Measurements from ENCODE around the gene TGFBR3L. TPM values are rescaled to one million over a fixed set of nuclear protein-coding genes. Genes with fewer than 3 reads are reported as not detected.
A peak's percentile ranks its signal among the peaks of the same experiment; 100 is the strongest.

TGFBR3L gene
- total RNA-seq, 1 donor from 2014 or later = 0.69 TPM

DNA sequence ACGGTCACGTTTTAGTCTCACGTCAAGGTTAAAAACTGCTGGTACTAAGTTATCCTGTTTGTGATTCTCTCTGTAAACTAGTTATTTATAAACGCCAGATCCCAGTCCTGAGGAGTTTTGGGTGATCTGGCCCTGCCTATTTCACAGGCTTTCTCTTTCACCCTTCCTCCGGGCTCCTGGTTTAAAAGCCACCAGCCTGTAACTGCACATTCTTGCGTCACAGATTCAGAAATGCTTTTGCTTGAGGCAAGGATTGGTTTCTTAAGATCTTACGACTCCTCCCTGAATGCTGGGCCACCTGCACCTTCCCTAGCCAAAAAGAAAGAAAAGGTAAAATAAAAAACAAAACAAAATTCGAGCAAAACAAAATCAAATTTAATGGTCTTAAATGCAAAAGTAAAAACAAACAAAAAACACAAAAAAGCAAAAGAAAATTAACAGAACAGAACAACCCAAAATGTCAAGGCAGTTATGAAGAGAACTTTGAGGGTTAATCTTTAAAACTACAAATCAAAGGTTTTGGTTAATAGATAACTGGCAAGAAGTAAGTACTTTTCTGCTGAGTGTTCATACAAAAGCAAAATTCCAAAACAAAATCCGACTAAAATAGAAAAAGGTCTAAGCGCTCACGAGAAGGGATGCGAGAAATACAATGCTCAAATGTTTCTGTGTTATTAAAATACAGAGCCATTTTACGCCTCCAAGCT, 47.4 kb downstream of the TGFBR3L start:
- peaks cover 3% of the 10 kb centered on the region for H3K4me1 Mint-ChIP-seq (ENCODE audit: low read depth, unreplicated experiment)
- H3K4me3 Mint-ChIP-seq (ENCODE audit: unreplicated experiment) = peak overlapping the region; percentile 52
- H3K27ac Mint-ChIP-seq (ENCODE audit: unreplicated experiment) = peak overlapping the region; percentile 64
- TF ChIP-seq, protein P1, sequence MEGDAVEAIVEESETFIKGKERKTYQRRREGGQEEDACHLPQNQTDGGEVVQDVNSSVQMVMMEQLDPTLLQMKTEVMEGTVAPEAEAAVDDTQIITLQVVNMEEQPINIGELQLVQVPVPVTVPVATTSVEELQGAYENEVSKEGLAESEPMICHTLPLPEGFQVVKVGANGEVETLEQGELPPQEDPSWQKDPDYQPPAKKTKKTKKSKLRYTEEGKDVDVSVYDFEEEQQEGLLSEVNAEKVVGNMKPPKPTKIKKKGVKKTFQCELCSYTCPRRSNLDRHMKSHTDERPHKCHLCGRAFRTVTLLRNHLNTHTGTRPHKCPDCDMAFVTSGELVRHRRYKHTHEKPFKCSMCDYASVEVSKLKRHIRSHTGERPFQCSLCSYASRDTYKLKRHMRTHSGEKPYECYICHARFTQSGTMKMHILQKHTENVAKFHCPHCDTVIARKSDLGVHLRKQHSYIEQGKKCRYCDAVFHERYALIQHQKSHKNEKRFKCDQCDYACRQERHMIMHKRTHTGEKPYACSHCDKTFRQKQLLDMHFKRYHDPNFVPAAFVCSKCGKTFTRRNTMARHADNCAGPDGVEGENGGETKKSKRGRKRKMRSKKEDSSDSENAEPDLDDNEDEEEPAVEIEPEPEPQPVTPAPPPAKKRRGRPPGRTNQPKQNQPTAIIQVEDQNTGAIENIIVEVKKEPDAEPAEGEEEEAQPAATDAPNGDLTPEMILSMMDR (IDR thresholded peaks at IDR 0.05; ENCODE audit: partially characterized antibody, unreplicated experiment) = no peak
- peaks cover 6% of the 10 kb centered on the region for H3K9me3 Mint-ChIP-seq (ENCODE audit: unreplicated experiment)
- no peaks in the 10 kb centered on the region for H3K36me3 Mint-ChIP-seq (ENCODE audit: unreplicated experiment)
- H3K27me3 Mint-ChIP-seq (ENCODE audit: unreplicated experiment) = peaks cover 7% of the 10 kb centered on the region
- DNase-seq = no peak

DNA sequence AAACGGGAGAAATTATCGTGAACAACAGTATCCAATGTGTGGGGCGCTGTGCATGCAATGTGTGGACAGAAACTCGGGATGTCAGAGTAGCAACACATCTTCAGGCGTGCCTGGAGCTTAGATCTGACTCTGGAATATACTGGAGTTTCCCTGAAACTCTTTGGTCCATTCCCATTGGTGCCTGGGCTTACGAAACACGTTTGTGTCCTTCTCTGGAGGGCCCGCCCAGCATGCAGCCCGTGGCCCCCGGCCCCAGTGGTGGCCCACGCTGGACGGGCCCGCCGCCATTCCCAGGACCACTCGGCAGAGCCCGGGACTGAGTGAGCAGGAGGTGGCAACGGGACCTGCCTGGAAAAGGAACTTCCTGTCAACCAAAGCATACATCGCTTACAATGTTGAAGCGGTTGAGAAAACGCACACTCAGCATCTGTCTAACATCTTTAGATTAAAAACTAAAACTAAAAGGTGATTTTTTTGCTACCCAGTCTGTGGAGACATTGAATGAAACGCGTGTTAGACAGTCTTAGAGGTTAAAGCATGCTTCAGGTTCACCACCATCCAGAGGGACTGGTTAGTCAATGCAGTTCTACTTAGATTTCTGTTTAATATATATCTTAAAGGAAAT, 48.1 kb downstream of the TGFBR3L start:
- peaks cover 5% of the 10 kb centered on the region for H3K9me3 Mint-ChIP-seq (ENCODE audit: unreplicated experiment)
- TF ChIP-seq, protein P1 (IDR thresholded peaks at IDR 0.05; ENCODE audit: partially characterized antibody, unreplicated experiment) = no peak
- no peak for DNase-seq
- H3K27ac Mint-ChIP-seq (ENCODE audit: unreplicated experiment) = peak overlapping the region; percentile 64
- H3K4me3 Mint-ChIP-seq (ENCODE audit: unreplicated experiment) = no peak overlapping the region
- peaks cover 9% of the 10 kb centered on the region for H3K27me3 Mint-ChIP-seq (ENCODE audit: unreplicated experiment)
- H3K36me3 Mint-ChIP-seq (ENCODE audit: unreplicated experiment) = peaks cover 5% of the 10 kb centered on the region
- H3K4me1 Mint-ChIP-seq (ENCODE audit: low read depth, unreplicated experiment) = peaks cover 3% of the 10 kb centered on the region

DNA sequence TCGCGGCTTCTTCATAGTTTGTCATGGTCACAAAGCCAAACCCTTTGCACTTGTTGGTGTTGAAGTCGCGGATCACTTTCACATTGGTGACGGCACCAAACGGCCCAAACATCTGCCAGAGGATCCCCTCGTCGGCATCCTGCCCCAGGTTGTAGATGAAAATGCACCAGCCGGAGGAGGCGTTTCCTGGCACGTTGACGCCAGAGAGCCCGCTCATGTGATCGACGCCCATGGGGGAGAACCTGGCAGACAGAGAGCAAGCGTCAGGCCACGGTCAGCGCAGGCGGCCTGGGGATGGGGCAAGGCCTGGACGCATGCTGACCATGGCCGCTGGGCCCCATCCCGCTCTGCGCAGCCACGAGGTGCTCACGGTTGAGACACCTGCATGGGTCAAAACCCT, 48.9 kb downstream of the TGFBR3L start:
- H3K4me3 Mint-ChIP-seq (ENCODE audit: unreplicated experiment) = no peak overlapping the region
- peaks cover 5% of the 10 kb centered on the region for H3K9me3 Mint-ChIP-seq (ENCODE audit: unreplicated experiment)
- H3K27me3 Mint-ChIP-seq (ENCODE audit: unreplicated experiment) = peaks cover 6% of the 10 kb centered on the region
- H3K36me3 Mint-ChIP-seq (ENCODE audit: unreplicated experiment) = peaks cover 5% of the 10 kb centered on the region
- peaks cover 3% of the 10 kb centered on the region for H3K4me1 Mint-ChIP-seq (ENCODE audit: low read depth, unreplicated experiment)
- TF ChIP-seq, protein P1 (IDR thresholded peaks at IDR 0.05; ENCODE audit: partially characterized antibody, unreplicated experiment) = no peak
- H3K27ac Mint-ChIP-seq (ENCODE audit: unreplicated experiment) = no peak overlapping the region
- DNase-seq = no peak

DNA sequence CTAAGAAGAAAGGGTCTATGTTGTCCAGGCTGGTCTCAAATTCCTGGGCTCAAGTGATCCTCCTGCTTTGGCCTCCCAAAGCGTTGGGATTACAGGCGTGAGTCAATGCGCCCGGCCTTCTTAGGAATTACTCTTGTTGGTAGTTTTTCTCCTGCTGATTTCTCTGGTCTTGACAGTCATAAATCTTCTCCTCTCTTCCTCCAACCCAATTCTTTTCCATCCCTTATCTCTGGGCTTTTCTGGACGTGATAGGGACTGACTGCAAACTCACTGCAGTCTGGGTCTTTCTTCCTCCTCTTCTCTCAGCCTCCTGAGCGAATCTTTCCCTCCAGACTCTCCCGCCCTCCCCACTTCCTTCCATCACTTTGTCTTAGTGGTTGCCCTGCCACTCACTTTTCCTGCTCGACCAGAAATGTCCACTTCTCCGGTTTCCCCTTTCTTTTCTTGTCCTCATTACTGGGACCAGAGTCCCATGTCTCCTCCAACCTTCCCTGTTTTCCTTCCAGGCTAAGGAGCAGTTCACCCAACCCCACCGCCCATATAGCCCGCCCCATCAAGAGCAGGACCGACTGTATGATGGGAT, 50.7 kb downstream of the TGFBR3L start:
- no peak for DNase-seq
- Mint-ChIP-seq H3K4me3 (ENCODE audit: unreplicated experiment) (no peak overlapping the region), H3K27ac (ENCODE audit: unreplicated experiment) (peak overlapping the region; percentile 4), H3K4me1 (ENCODE audit: low read depth, unreplicated experiment) (peaks cover 15% of the 10 kb centered on the region), H3K36me3 (ENCODE audit: unreplicated experiment) (peaks cover 5% of the 10 kb centered on the region), H3K27me3 (ENCODE audit: unreplicated experiment) (peaks cover 13% of the 10 kb centered on the region), H3K9me3 (ENCODE audit: unreplicated experiment) (peaks cover 14% of the 10 kb centered on the region)
- TF ChIP-seq, protein P1 (IDR thresholded peaks at IDR 0.05; ENCODE audit: partially characterized antibody, unreplicated experiment) = no peak

Measured in glutamatergic neuron (in vitro differentiated cells).